ENCODE data around the gene SMIM41. TPM values are rescaled to one million over a fixed set of nuclear protein-coding genes. Genes with fewer than 3 reads are reported as not detected.

Gene SMIM41
- polyA plus RNA-seq, 1 donor from 2014 or later, result not detected

DNA sequence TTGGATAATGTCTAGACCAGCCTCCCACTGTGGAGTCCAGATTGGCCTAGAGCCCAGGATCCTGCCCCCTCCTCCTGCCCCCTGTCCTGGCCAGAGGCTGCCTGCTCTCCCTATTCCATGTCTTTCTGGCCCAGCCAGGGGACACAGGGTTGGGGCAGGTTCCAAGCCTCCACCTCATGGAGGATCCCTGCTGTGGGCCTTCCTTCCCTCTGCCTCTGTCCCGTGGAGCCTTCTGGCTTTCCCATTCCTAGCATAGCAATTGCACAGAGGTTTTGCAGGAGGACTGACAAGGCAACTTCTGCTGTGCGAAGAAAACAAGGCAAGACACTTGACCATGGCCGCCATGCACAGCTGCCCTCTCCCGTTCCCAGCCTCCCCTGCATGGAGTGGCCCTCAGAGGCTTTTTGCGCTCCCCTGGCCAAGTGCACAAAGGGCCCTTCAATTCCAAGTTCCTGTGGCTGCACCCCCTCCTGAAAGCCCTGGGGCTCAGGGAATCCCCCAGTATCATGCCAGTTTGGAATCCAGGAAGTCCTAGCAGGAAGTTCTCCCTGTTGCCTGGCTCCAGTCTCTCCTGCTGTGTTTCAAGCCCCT, 70.2 kb downstream of the SMIM41 start:
- Histone ChIP-seq H3F3A (ENCODE audit: insufficient read depth, low read length, poor library complexity, severe bottlenecking) (no peaks in the 10 kb centered on the region), H3K79me2 (replicated peaks; ENCODE audit: insufficient read depth, low read length) (no peaks in the 10 kb centered on the region), H3K9me2 (ENCODE audit: insufficient read depth, low read length) (no peaks in the 10 kb centered on the region), H4K20me1 (ENCODE audit: insufficient read depth) (no peaks in the 10 kb centered on the region), H3K4me2 (ENCODE audit: low read length) (no peak overlapping the region), H3K36me3 (ENCODE audit: insufficient read depth, low read length) (no peaks in the 10 kb centered on the region), H2AFZ (ENCODE audit: low read depth, low read length) (no peak overlapping the region), H3K27me3 (ENCODE audit: insufficient read depth, low read depth, low read length) (no peaks in the 10 kb centered on the region), H3K27ac (ENCODE audit: low read length) (no peak overlapping the region), H3K9ac (ENCODE audit: low read length) (no peak overlapping the region), H3K9me3 (ENCODE audit: low read length) (no peaks in the 10 kb centered on the region), H3K4me3 (ENCODE audit: low read length) (no peak overlapping the region)
- TF ChIP-seq MXI1 (conservative IDR thresholded peaks at IDR 0.05; ENCODE audit: poor library complexity, severe bottlenecking) (no peak), EZH2 (IDR thresholded peaks at IDR 0.05; ENCODE audit: borderline replicate concordance, insufficient read depth, low read length, poor library complexity, severe bottlenecking) (no peak), RAD21 (conservative IDR thresholded peaks at IDR 0.05) (no peak), SMC3 (conservative IDR thresholded peaks at IDR 0.05; ENCODE audit: poor library complexity) (no peak), CTCF (IDR thresholded peaks at IDR 0.05; ENCODE audit: poor library complexity, severe bottlenecking) (no peak), TAF1 (IDR thresholded peaks at IDR 0.05; ENCODE audit: low read depth) (no peak), POLR2AphosphoS5 (IDR thresholded peaks at IDR 0.05) (no peak), EP300 (conservative IDR thresholded peaks at IDR 0.05; ENCODE audit: poor library complexity, severe bottlenecking) (no peak)
- TF ChIP-seq, protein P1, sequence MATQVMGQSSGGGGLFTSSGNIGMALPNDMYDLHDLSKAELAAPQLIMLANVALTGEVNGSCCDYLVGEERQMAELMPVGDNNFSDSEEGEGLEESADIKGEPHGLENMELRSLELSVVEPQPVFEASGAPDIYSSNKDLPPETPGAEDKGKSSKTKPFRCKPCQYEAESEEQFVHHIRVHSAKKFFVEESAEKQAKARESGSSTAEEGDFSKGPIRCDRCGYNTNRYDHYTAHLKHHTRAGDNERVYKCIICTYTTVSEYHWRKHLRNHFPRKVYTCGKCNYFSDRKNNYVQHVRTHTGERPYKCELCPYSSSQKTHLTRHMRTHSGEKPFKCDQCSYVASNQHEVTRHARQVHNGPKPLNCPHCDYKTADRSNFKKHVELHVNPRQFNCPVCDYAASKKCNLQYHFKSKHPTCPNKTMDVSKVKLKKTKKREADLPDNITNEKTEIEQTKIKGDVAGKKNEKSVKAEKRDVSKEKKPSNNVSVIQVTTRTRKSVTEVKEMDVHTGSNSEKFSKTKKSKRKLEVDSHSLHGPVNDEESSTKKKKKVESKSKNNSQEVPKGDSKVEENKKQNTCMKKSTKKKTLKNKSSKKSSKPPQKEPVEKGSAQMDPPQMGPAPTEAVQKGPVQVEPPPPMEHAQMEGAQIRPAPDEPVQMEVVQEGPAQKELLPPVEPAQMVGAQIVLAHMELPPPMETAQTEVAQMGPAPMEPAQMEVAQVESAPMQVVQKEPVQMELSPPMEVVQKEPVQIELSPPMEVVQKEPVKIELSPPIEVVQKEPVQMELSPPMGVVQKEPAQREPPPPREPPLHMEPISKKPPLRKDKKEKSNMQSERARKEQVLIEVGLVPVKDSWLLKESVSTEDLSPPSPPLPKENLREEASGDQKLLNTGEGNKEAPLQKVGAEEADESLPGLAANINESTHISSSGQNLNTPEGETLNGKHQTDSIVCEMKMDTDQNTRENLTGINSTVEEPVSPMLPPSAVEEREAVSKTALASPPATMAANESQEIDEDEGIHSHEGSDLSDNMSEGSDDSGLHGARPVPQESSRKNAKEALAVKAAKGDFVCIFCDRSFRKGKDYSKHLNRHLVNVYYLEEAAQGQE (IDR thresholded peaks at IDR 0.05; ENCODE audit: borderline replicate concordance), result no peak

GRCh38 chr12:52151153-52151836, 71.8 kb downstream of the SMIM41 start:
- Histone ChIP-seq H3K27ac (ENCODE audit: low read length) (no peak overlapping the region), H3K9me3 (ENCODE audit: low read length) (no peaks in the 10 kb centered on the region), H3F3A (ENCODE audit: insufficient read depth, low read length, poor library complexity, severe bottlenecking) (no peaks in the 10 kb centered on the region), H3K4me3 (ENCODE audit: low read length) (no peak overlapping the region), H3K4me2 (ENCODE audit: low read length) (no peak overlapping the region), H3K9me2 (ENCODE audit: insufficient read depth, low read length) (no peaks in the 10 kb centered on the region), H4K20me1 (ENCODE audit: insufficient read depth) (no peaks in the 10 kb centered on the region), H3K79me2 (replicated peaks; ENCODE audit: insufficient read depth, low read length) (no peaks in the 10 kb centered on the region), H3K9ac (ENCODE audit: low read length) (no peak overlapping the region), H3K27me3 (ENCODE audit: insufficient read depth, low read depth, low read length) (no peaks in the 10 kb centered on the region), H3K36me3 (ENCODE audit: insufficient read depth, low read length) (no peaks in the 10 kb centered on the region), H2AFZ (ENCODE audit: low read depth, low read length) (no peak overlapping the region)
- TF ChIP-seq TAF1 (IDR thresholded peaks at IDR 0.05; ENCODE audit: low read depth) (no peak), CTCF (IDR thresholded peaks at IDR 0.05; ENCODE audit: poor library complexity, severe bottlenecking) (no peak), EZH2 (IDR thresholded peaks at IDR 0.05; ENCODE audit: borderline replicate concordance, insufficient read depth, low read length, poor library complexity, severe bottlenecking) (no peak), EP300 (conservative IDR thresholded peaks at IDR 0.05; ENCODE audit: poor library complexity, severe bottlenecking) (no peak), POLR2AphosphoS5 (IDR thresholded peaks at IDR 0.05) (no peak), MXI1 (conservative IDR thresholded peaks at IDR 0.05; ENCODE audit: poor library complexity, severe bottlenecking) (no peak), RAD21 (conservative IDR thresholded peaks at IDR 0.05) (no peak), SMC3 (conservative IDR thresholded peaks at IDR 0.05; ENCODE audit: poor library complexity) (no peak)
- TF ChIP-seq, protein P1 (IDR thresholded peaks at IDR 0.05; ENCODE audit: borderline replicate concordance), result no peak
